OCI-LY3 (cell line): ENCODE results near the gene GJD3.

Experiments used
- EZH2phosphoT487 ChIP-seq: fragments of 200-600 bp; shearing (Covaris generic); IDR thresholded peaks from 2 replicates; pipeline ENCODE4 v1.6.1; 2018; ENCODE audit warnings: antibody characterized with exemption, mixed run types, low read depth
- TF ChIP-seq, protein P1 (sequence below): fragments of 200-600, 300-600 bp; sonication (generic); IDR thresholded peaks from 2 replicates; pipeline ENCODE4 v1.5.1; 2014; ENCODE audit warnings: antibody characterized with exemption, low read length, low read depth

GRCh38 chr17:40340880-40341807, 23.4 kb downstream of the GJD3 start:
- TF ChIP-seq, protein P1, sequence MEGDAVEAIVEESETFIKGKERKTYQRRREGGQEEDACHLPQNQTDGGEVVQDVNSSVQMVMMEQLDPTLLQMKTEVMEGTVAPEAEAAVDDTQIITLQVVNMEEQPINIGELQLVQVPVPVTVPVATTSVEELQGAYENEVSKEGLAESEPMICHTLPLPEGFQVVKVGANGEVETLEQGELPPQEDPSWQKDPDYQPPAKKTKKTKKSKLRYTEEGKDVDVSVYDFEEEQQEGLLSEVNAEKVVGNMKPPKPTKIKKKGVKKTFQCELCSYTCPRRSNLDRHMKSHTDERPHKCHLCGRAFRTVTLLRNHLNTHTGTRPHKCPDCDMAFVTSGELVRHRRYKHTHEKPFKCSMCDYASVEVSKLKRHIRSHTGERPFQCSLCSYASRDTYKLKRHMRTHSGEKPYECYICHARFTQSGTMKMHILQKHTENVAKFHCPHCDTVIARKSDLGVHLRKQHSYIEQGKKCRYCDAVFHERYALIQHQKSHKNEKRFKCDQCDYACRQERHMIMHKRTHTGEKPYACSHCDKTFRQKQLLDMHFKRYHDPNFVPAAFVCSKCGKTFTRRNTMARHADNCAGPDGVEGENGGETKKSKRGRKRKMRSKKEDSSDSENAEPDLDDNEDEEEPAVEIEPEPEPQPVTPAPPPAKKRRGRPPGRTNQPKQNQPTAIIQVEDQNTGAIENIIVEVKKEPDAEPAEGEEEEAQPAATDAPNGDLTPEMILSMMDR: peak; percentile 31; the same call in 1 of the 2 replicates
- no peak for TF ChIP-seq EZH2phosphoT487
